B cell (primary cell): ENCODE measurements around the gene PUS3.

Experiments
- EZH2 ChIP-seq: IDR thresholded peaks from 2 replicates; pipeline ENCODE4 v1.6.1; 2012; ENCODE audit warnings: borderline replicate concordance, low read depth, mild to moderate bottlenecking, moderate library complexity, low read length; ENCODE audit not compliant: insufficient read depth, poor library complexity, severe bottlenecking
- TF ChIP-seq, protein P1 (sequence below): fragments of 200-600 bp; IDR thresholded peaks from one replicate; pipeline ENCODE4 v1.8.0; 2022; ENCODE audit warnings: antibody characterized with exemption, mild to moderate bottlenecking

DNA sequence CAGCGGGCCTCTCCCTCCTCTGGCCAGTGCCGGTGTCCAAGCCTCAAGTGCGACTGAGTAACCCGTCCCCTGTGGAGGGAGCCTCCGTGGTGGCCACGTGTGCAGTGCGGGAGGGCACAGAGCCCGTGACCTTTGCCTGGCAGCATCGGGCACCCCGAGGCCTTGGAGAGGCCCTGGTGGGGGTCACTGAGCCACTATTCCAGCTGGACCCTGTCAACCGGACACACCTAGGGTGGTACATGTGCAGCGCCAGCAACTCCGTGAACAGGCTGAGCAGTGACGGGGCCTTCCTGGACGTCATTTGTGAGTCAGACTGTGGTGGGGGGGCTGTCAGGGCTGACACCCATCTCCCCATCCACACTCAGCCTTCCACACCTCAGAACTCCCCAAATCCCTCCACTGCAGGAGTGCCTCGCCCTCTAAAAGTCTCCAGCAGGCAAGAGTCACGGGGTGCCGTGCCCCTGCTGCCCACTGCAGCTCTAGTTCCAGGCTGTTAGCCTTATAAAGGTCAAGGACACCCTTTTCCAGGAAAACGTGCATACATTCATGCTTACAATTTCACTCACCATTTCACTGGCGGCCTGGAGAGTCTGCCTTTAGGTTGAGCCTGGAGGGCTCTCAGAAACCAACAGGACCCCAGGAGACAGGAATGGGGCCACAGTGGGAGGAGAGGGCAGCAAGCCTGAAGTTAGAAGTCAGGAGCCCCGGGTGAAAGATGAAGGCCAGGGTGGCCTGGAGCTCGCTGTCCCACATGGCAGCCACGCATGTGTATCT, 45.5 kb upstream of the PUS3 start:
- TF ChIP-seq, protein P1, sequence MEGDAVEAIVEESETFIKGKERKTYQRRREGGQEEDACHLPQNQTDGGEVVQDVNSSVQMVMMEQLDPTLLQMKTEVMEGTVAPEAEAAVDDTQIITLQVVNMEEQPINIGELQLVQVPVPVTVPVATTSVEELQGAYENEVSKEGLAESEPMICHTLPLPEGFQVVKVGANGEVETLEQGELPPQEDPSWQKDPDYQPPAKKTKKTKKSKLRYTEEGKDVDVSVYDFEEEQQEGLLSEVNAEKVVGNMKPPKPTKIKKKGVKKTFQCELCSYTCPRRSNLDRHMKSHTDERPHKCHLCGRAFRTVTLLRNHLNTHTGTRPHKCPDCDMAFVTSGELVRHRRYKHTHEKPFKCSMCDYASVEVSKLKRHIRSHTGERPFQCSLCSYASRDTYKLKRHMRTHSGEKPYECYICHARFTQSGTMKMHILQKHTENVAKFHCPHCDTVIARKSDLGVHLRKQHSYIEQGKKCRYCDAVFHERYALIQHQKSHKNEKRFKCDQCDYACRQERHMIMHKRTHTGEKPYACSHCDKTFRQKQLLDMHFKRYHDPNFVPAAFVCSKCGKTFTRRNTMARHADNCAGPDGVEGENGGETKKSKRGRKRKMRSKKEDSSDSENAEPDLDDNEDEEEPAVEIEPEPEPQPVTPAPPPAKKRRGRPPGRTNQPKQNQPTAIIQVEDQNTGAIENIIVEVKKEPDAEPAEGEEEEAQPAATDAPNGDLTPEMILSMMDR, result no peak
- no peak for TF ChIP-seq EZH2
